ENCODE data around the gene STARD6.
"Not testable (repeated sequence)": the region's sequence is repeated elsewhere in the genome, so short reads cannot be mapped to it uniquely, and the experiment has no call there.

- not testable (repeated sequence) for TF ChIP-seq POLR2AphosphoS5 (IDR thresholded peaks at IDR 0.05; ENCODE audit: low read depth, low read length); CTCF (IDR thresholded peaks at IDR 0.05); REST (IDR thresholded peaks at IDR 0.05; ENCODE audit: insufficient read depth in 1 of 2, low read depth in 2 of 2, low read length in 1 of 2)
Measured at GRCh38 chr18:54298991-54299390, 58.7 kb downstream of the STARD6 start.
